HL-60 (cell line): ENCODE results near the gene FSTL4.

Experiments
- DNase-seq, 2 experiments: peaks; one replicate each; pipeline ENCODE4 v3.0.0-alpha.2; 2010 to 2020; ENCODE audit warnings: low read depth in 1 of 2, low spot score in 1 of 2
- H3K27ac ChIP-seq: fragments of 250-450 bp; sonication (Bioruptor Pico); replicated peaks from 2 replicates; pipeline ENCODE4 v1.5.1; 2020; ENCODE audit warnings: mild to moderate bottlenecking, moderate library complexity
- H3K27me3 ChIP-seq: fragments of 250-450 bp; sonication (Bioruptor Pico); 2 replicates; pipeline ENCODE4 v1.5.1; 2021; ENCODE audit warnings: mild to moderate bottlenecking, moderate library complexity; ENCODE audit not compliant: insufficient read depth, poor library complexity, severe bottlenecking
- H3K4me3 ChIP-seq: replicated peaks from 2 replicates; pipeline ENCODE4 v1.5.1; 2011; ENCODE audit warnings: mild to moderate bottlenecking, control low read depth, low read length; ENCODE audit not compliant: insufficient read depth
- CTCF ChIP-seq: IDR thresholded peaks from one replicate; pipeline ENCODE4 v1.5.1; 2011; ENCODE audit warnings: low read length, control low read depth, inconsistent platforms; ENCODE audit not compliant: insufficient read depth
- GABPA ChIP-seq: IDR thresholded peaks from 2 replicates; pipeline ENCODE4 v1.6.1; 2012; ENCODE audit warnings: low read depth
- POLR2AphosphoS5 ChIP-seq: IDR thresholded peaks from 2 replicates; pipeline ENCODE4 v1.6.1; 2012; ENCODE audit warnings: low read depth
- SPI1 ChIP-seq: IDR thresholded peaks from 2 replicates; pipeline ENCODE4 v1.6.1; 2012; ENCODE audit warnings: low read depth, mild to moderate bottlenecking, borderline replicate concordance
- TF ChIP-seq, protein P1 (sequence below): IDR thresholded peaks from 2 replicates; pipeline ENCODE4 v1.6.1; 2012; ENCODE audit warnings: low read depth; ENCODE audit not compliant: insufficient replicate concordance

FSTL4 gene

DNA sequence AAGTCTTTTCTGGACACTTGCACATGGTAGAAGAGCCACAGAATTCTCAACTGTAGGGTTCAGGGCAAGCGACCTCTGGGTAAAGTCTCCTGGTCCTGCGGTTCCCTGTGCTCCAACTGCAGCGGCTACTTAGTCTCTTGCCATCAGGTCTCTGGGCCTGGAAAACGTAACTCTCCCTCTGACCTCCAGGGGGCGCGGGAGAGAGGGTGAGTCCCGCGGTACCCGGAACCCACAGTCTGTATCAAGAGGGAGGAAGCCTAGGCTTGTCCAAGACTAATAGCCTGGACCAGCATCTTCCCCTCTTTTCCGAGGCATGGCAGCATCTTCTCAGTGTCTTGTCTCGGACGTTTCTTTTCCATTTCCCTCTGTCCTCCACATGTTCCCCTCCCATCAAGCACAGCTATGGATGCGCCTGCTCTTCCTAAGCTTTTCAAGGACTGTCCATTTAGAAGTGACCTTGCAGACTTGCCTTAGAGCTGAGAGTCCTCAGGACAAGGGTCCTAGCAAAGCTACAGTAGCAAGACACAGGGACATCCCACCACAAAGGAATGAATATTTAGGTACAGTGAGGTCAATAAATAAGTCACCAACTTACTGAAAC lies 59.3 kb downstream of the FSTL4 start:
- Histone ChIP-seq H3K4me3 (no peak overlapping the region), H3K27ac (no peak overlapping the region), H3K27me3 (no peaks in the 10 kb centered on the region)
- TF ChIP-seq GABPA, result no peak
- TF ChIP-seq, protein P1, sequence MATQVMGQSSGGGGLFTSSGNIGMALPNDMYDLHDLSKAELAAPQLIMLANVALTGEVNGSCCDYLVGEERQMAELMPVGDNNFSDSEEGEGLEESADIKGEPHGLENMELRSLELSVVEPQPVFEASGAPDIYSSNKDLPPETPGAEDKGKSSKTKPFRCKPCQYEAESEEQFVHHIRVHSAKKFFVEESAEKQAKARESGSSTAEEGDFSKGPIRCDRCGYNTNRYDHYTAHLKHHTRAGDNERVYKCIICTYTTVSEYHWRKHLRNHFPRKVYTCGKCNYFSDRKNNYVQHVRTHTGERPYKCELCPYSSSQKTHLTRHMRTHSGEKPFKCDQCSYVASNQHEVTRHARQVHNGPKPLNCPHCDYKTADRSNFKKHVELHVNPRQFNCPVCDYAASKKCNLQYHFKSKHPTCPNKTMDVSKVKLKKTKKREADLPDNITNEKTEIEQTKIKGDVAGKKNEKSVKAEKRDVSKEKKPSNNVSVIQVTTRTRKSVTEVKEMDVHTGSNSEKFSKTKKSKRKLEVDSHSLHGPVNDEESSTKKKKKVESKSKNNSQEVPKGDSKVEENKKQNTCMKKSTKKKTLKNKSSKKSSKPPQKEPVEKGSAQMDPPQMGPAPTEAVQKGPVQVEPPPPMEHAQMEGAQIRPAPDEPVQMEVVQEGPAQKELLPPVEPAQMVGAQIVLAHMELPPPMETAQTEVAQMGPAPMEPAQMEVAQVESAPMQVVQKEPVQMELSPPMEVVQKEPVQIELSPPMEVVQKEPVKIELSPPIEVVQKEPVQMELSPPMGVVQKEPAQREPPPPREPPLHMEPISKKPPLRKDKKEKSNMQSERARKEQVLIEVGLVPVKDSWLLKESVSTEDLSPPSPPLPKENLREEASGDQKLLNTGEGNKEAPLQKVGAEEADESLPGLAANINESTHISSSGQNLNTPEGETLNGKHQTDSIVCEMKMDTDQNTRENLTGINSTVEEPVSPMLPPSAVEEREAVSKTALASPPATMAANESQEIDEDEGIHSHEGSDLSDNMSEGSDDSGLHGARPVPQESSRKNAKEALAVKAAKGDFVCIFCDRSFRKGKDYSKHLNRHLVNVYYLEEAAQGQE, result no peak
- no peak for TF ChIP-seq POLR2AphosphoS5
- TF ChIP-seq CTCF, result no peak
- no peak for TF ChIP-seq SPI1
- peak; percentile 8 to 22 for DNase-seq

DNA sequence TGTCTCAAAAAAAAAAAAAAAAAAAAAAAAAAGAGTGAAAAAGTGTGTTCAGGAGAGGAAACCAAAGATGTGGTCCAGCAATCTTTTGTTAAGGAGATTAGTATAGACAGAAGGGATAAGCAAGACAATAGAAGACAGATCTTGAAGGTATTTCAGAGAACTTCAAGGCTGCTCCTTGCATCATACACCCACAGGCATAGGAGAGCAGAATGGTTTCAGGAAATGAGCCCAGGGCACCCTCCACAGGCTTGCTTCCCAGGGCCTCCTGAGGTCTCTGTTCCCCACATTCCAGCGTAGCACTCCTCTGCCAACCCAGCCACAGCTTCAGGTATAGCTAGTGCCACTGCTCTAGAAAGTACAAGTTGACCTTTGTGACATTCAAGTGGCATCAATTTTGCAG lies 65.8 kb downstream of the FSTL4 start:
- Histone ChIP-seq H3K4me3 (no peak overlapping the region), H3K27me3 (no peaks in the 10 kb centered on the region), H3K27ac (no peak overlapping the region)
- DNase-seq, result no peak
- TF ChIP-seq SPI1 (no peak), GABPA (no peak), POLR2AphosphoS5 (no peak), CTCF (no peak)
- TF ChIP-seq, protein P1, result no peak

- TF ChIP-seq GABPA (no peak), POLR2AphosphoS5 (no peak), SPI1 (no peak), CTCF (no peak)
- TF ChIP-seq, protein P1, result no peak
- no peak for DNase-seq
- H3K4me3 ChIP-seq, result no peak overlapping the region
Observed at GRCh38 chr5:133544346-133544745, 68.0 kb downstream of the FSTL4 start.

More at GRCh38 chr5:133544346-133544745, 68.0 kb downstream of the FSTL4 start:
- no peaks in the 10 kb centered on the region for H3K27me3 ChIP-seq
- no peak overlapping the region for H3K27ac ChIP-seq
